Measurements from ENCODE around the gene SMPD3. TPM values are rescaled to one million over a fixed set of nuclear protein-coding genes. Genes with fewer than 3 reads are reported as not detected.

The SMPD3 gene
- total and polyA plus RNA-seq, 3 donors from 2014 or later = 13.3 to 23.4 (median 20.6) TPM

GRCh38 chr16:68446681-68447652, 1.3 kb downstream of the SMPD3 start:
- Histone ChIP-seq H3K36me3 (ENCODE audit: low read depth, missing control alignments) (no peaks in the 10 kb centered on the region), H3K27me3 (no peaks in the 10 kb centered on the region), H3K4me3 (peak overlapping the region; percentile 56 to 76), H3K4me1 (peaks cover 12% of the 10 kb centered on the region), H3K27ac (no peak overlapping the region), H3K9me3 (no peaks in the 10 kb centered on the region)
- DNase-seq = no peak
- WGBS, 2 donors = 7 to 17% methylated on average over 16 to 64 of the region's 73 CpGs
- intact Hi-C loops (cut with DNase I; ENCODE audit: low total_unique reads) = no loop called here
- TF ChIP-seq CTCF (IDR thresholded peaks at IDR 0.05) (no peak), POLR2A (IDR thresholded peaks at IDR 0.05) (no peak)

DNA sequence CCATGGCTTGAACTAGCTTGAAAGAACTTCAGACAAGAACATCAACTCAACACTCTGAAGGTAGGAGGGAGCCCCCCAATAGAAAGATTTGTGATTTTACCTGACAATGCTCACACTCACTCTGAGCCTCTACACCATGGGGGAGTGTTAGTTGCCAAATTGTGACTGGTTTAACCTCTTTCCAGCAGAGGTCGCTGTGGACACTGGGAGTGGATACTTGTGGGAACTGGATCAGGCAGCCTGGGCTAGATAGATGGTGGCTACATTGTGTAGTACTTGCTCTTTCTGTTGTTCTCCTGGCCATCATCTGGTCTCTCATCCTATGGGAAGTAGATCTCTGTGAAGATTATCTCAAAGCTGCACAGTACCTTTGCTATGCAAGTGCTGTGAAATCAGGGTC, 2.9 kb downstream of the SMPD3 start:
- intact Hi-C loops (cut with DNase I; ENCODE audit: low total_unique reads) = no loop called here

GRCh38 chr16:68444056-68444657, 4.2 kb downstream of the SMPD3 start:
- intact Hi-C loops (cut with DNase I; ENCODE audit: low total_unique reads) = no loop called here
- Histone ChIP-seq H3K27ac (no peak overlapping the region), H3K36me3 (ENCODE audit: low read depth, missing control alignments) (no peaks in the 10 kb centered on the region), H3K9me3 (no peaks in the 10 kb centered on the region), H3K4me1 (peaks cover 12% of the 10 kb centered on the region), H3K4me3 (no peak overlapping the region), H3K27me3 (no peaks in the 10 kb centered on the region)
- peak; percentile 47 for DNase-seq
- 41 to 49% methylated on average over 3 of the region's 3 CpGs for WGBS, 2 donors
- TF ChIP-seq POLR2A (IDR thresholded peaks at IDR 0.05) = no peak
- no peak for TF ChIP-seq CTCF (IDR thresholded peaks at IDR 0.05)

More for the DNA sequence above, 2.9 kb downstream of the SMPD3 start:
- Histone ChIP-seq H3K36me3 (ENCODE audit: low read depth, missing control alignments) (no peaks in the 10 kb centered on the region), H3K27me3 (no peaks in the 10 kb centered on the region), H3K4me3 (no peak overlapping the region), H3K9me3 (no peaks in the 10 kb centered on the region), H3K4me1 (peaks cover 12% of the 10 kb centered on the region), H3K27ac (no peak overlapping the region)
- peak; percentile 30 for DNase-seq
- WGBS, 2 donors = 35 to 56% methylated on average over 1 of the region's 1 CpG
- TF ChIP-seq POLR2A (IDR thresholded peaks at IDR 0.05) (no peak), CTCF (IDR thresholded peaks at IDR 0.05) (no peak)

DNA sequence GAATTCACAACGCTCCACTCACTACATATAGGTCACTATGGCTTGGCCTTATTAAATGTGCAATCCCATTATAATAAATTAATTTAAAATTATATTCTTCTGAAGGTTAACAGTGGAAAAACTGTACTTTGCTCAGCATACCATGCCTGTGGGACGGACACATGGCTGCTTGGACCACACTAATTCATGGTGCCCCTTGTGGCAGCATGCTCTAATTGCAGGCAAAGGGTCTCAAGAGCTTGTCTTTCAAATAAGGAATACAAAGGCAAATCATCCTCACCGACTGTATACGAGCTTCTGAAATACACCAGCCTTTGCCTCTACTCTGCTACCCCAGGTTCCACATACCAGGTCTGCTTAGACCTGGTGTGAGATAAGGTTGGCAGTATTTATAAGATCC, 11.7 kb downstream of the SMPD3 start:
- no peaks in the 10 kb centered on the region for H3K9me3 ChIP-seq
- 94 to 98% methylated on average over 4 of the region's 4 CpGs for WGBS, 2 donors
- intact Hi-C loops (cut with DNase I; ENCODE audit: low total_unique reads) = no loop called here
- H3K27me3 ChIP-seq = no peaks in the 10 kb centered on the region
- H3K36me3 ChIP-seq (ENCODE audit: low read depth, missing control alignments) = no peaks in the 10 kb centered on the region
- no peak overlapping the region for H3K4me3 ChIP-seq
- no peaks in the 10 kb centered on the region for H3K4me1 ChIP-seq
- no peak overlapping the region for H3K27ac ChIP-seq
- no peak for DNase-seq
- peak in 1 of 3 experiments; percentile 33 for TF ChIP-seq CTCF (IDR thresholded peaks at IDR 0.05)
- TF ChIP-seq POLR2A (IDR thresholded peaks at IDR 0.05) = no peak
